K562 (cell line): ENCODE data around the gene MRPL33. TPM values are rescaled to one million over a fixed set of nuclear protein-coding genes. Genes with fewer than 3 reads are reported as not detected.

Source experiments
- MXI1 ChIP-seq: IDR thresholded peaks from 2 replicates; pipeline ENCODE4 v1.6.1; 2011; ENCODE audit warnings: low read depth, mild to moderate bottlenecking, improper control_type of control experiment, low read length
- NRF1 ChIP-seq, 2 experiments: fragments of 450-650 bp; IDR thresholded peaks in 1 of 2; conservative IDR thresholded peaks in 1 of 2; 2 replicates each; pipeline ENCODE4 v1.6.1; 2014; ENCODE audit warnings: mild to moderate bottlenecking in 2 of 2
- POLR3G ChIP-seq: IDR thresholded peaks from 2 replicates; pipeline ENCODE4 v1.6.1; 2011; ENCODE audit not compliant: insufficient read length, insufficient replicate concordance; ENCODE audit errors: extremely low read depth
- polyA plus RNA-seq, 8 experiments: library from polyadenylated mRNA; depleted of rRNA in 4 of 8; stranded (reverse) in 5 of 8; unstranded in 3 of 8; fragments of >200 nt; fragmentation: Nextera tagmentation in 2 of 8; fragmentation: Illumina TruSeq in 1 of 8; extraction: Ambion mirVana in 2 of 8; extraction: Trizol in 1 of 8; gene quantifications; 2 replicates each; pipeline versions ENCODE4 v1.2.1 to v1.2.3, GENCODE V29; 2011 to 2014; ENCODE audit warnings: inconsistent platforms in 1 of 8, missing spikeins in 1 of 8
- total RNA-seq, 7 experiments: library from RNA; depleted of rRNA in 6 of 7; stranded (reverse); fragments of >200 nt in 6 of 7; fragmentation: Illumina TruSeq in 2 of 7; extraction: Trizol in 2 of 7; gene quantifications; 2 replicates each; pipeline versions ENCODE4 v1.2.1 to v1.2.3, GENCODE V29; 2011 to 2021; ENCODE audit warnings: low replicate concordance in 1 of 7
- TF ChIP-seq, protein P1 (sequence below): sonication (generic); formaldehyde crosslinking; IDR thresholded peaks from 2 replicates; pipeline ENCODE4 v1.5.0; 2020; ENCODE audit warnings: missing genetic modification reagents
- TF ChIP-seq, protein P2 (sequence below): fragments of 250-450 bp; sonication (Bioruptor Pico); IDR thresholded peaks from 2 replicates; pipeline ENCODE4 v1.5.0; 2020; ENCODE audit warnings: mild to moderate bottlenecking, borderline replicate concordance
- TF ChIP-seq, protein P3 (sequence below): fragments of 450-650 bp; IDR thresholded peaks from 2 replicates; pipeline ENCODE4 v1.6.1; 2016; ENCODE audit warnings: mild to moderate bottlenecking, moderate library complexity

Gene MRPL33
- total and polyA plus RNA-seq, 9 of the 15 experiments (the other 6 are each of a cell fraction or from before 2014, with no cell fraction given) = 68.3 to 338 (median 226) TPM

DNA sequence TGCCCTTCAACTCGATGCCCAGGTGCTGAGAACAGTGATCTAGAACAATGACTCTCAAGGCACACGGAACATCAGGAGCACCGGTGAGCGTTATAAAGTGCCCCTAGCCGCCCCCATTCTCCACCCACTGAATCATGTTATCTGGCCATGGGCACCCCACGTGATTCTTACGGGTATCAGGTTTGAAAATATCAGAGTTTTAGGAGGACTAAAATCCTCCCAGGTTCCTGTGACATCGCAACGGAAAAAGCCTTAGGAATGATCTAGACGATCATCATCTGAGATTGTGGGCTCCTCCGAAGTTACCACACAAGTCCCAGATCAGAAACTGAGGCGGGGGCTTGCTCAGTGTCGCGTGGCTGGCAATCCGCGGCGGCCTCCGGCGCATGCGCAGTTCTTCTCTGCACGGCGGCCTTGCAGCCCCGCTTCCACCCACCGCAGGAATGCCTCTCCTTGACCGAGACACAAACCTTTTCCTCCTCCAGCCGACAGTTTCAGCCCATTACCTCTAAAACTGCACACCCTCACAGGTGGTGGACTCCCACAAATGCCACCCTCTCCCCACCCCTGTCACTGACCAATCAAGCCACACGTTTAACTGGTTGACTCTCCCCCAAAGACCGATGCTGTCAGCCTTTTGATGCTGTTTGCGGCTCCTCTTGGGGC is 5.8 kb upstream of the MRPL33 start (continued):
- TF ChIP-seq, protein P1, sequence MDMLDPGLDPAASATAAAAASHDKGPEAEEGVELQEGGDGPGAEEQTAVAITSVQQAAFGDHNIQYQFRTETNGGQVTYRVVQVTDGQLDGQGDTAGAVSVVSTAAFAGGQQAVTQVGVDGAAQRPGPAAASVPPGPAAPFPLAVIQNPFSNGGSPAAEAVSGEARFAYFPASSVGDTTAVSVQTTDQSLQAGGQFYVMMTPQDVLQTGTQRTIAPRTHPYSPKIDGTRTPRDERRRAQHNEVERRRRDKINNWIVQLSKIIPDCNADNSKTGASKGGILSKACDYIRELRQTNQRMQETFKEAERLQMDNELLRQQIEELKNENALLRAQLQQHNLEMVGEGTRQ = peak; percentile 43; the same call in 1 of the 2 replicates
- TF ChIP-seq, protein P2, sequence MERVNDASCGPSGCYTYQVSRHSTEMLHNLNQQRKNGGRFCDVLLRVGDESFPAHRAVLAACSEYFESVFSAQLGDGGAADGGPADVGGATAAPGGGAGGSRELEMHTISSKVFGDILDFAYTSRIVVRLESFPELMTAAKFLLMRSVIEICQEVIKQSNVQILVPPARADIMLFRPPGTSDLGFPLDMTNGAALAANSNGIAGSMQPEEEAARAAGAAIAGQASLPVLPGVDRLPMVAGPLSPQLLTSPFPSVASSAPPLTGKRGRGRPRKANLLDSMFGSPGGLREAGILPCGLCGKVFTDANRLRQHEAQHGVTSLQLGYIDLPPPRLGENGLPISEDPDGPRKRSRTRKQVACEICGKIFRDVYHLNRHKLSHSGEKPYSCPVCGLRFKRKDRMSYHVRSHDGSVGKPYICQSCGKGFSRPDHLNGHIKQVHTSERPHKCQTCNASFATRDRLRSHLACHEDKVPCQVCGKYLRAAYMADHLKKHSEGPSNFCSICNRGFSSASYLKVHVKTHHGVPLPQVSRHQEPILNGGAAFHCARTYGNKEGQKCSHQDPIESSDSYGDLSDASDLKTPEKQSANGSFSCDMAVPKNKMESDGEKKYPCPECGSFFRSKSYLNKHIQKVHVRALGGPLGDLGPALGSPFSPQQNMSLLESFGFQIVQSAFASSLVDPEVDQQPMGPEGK = no peak
- TF ChIP-seq POLR3G (no peak), MXI1 (no peak), NRF1 (conservative IDR thresholded peaks at IDR 0.05 in 1 of 2, IDR thresholded peaks at IDR 0.05 in 1 of 2) (peak; percentile 92 to 93)
- TF ChIP-seq, protein P3, sequence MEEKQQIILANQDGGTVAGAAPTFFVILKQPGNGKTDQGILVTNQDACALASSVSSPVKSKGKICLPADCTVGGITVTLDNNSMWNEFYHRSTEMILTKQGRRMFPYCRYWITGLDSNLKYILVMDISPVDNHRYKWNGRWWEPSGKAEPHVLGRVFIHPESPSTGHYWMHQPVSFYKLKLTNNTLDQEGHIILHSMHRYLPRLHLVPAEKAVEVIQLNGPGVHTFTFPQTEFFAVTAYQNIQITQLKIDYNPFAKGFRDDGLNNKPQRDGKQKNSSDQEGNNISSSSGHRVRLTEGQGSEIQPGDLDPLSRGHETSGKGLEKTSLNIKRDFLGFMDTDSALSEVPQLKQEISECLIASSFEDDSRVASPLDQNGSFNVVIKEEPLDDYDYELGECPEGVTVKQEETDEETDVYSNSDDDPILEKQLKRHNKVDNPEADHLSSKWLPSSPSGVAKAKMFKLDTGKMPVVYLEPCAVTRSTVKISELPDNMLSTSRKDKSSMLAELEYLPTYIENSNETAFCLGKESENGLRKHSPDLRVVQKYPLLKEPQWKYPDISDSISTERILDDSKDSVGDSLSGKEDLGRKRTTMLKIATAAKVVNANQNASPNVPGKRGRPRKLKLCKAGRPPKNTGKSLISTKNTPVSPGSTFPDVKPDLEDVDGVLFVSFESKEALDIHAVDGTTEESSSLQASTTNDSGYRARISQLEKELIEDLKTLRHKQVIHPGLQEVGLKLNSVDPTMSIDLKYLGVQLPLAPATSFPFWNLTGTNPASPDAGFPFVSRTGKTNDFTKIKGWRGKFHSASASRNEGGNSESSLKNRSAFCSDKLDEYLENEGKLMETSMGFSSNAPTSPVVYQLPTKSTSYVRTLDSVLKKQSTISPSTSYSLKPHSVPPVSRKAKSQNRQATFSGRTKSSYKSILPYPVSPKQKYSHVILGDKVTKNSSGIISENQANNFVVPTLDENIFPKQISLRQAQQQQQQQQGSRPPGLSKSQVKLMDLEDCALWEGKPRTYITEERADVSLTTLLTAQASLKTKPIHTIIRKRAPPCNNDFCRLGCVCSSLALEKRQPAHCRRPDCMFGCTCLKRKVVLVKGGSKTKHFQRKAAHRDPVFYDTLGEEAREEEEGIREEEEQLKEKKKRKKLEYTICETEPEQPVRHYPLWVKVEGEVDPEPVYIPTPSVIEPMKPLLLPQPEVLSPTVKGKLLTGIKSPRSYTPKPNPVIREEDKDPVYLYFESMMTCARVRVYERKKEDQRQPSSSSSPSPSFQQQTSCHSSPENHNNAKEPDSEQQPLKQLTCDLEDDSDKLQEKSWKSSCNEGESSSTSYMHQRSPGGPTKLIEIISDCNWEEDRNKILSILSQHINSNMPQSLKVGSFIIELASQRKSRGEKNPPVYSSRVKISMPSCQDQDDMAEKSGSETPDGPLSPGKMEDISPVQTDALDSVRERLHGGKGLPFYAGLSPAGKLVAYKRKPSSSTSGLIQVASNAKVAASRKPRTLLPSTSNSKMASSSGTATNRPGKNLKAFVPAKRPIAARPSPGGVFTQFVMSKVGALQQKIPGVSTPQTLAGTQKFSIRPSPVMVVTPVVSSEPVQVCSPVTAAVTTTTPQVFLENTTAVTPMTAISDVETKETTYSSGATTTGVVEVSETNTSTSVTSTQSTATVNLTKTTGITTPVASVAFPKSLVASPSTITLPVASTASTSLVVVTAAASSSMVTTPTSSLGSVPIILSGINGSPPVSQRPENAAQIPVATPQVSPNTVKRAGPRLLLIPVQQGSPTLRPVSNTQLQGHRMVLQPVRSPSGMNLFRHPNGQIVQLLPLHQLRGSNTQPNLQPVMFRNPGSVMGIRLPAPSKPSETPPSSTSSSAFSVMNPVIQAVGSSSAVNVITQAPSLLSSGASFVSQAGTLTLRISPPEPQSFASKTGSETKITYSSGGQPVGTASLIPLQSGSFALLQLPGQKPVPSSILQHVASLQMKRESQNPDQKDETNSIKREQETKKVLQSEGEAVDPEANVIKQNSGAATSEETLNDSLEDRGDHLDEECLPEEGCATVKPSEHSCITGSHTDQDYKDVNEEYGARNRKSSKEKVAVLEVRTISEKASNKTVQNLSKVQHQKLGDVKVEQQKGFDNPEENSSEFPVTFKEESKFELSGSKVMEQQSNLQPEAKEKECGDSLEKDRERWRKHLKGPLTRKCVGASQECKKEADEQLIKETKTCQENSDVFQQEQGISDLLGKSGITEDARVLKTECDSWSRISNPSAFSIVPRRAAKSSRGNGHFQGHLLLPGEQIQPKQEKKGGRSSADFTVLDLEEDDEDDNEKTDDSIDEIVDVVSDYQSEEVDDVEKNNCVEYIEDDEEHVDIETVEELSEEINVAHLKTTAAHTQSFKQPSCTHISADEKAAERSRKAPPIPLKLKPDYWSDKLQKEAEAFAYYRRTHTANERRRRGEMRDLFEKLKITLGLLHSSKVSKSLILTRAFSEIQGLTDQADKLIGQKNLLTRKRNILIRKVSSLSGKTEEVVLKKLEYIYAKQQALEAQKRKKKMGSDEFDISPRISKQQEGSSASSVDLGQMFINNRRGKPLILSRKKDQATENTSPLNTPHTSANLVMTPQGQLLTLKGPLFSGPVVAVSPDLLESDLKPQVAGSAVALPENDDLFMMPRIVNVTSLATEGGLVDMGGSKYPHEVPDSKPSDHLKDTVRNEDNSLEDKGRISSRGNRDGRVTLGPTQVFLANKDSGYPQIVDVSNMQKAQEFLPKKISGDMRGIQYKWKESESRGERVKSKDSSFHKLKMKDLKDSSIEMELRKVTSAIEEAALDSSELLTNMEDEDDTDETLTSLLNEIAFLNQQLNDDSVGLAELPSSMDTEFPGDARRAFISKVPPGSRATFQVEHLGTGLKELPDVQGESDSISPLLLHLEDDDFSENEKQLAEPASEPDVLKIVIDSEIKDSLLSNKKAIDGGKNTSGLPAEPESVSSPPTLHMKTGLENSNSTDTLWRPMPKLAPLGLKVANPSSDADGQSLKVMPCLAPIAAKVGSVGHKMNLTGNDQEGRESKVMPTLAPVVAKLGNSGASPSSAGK = peak; percentile 77
